ENCODE measurements around the gene DHRS9. TPM values are rescaled to one million over a fixed set of nuclear protein-coding genes. Genes with fewer than 3 reads are reported as not detected.

DHRS9 gene
- total RNA-seq, 2 experiments from 2014 or later = not detected

DNA sequence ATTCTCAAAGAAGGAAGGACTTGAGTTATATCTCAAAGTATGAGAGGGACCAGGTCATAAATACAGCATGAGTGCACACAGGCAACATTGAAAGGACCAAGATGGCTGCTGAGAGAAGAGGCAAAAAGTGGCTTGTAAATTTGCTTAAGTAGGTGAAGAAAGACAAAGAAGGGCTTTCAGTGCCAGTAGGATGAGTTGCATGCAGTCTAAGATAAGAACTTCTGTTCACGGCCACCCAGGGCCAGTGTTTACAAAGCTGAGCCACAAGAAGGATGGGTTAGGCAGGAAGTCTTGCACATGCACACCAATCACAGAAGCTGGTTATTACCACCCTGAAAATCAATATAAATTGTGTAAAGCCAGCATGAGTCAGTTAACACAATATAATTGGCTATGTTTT is 35.1 kb upstream of the DHRS9 start:
- Mint-ChIP-seq H3K9me3 (peaks cover 6% of the 10 kb centered on the region), H3K27ac (no peak overlapping the region), H3K36me3 (ENCODE audit: low read depth) (no peaks in the 10 kb centered on the region), H3K4me1 (ENCODE audit: low read depth) (no peaks in the 10 kb centered on the region), H3K4me3 (no peak overlapping the region), H3K27me3 (no peaks in the 10 kb centered on the region)
- intact Hi-C loops (cut with DNase I, micrococcal nuclease) = no loop called here
- no peaks in the 10 kb centered on the region for H3K36me3 ChIP-seq (ENCODE audit: insufficient read depth, low read length)
- peak in 1 of 14 experiments; percentile 12 for DNase-seq
- no peak overlapping the region for H3K27ac ChIP-seq (ENCODE audit: low read depth in 1 of 2, low read length in 2 of 2)
- no peaks in the 10 kb centered on the region for H3K27me3 ChIP-seq (ENCODE audit: control insufficient read depth in 1 of 2, insufficient read depth in 2 of 2, low read length in 2 of 2)
- POLR2A ChIA-PET = no interaction called here
- CTCF ChIA-PET = no interaction called here
- H3K4me1 ChIP-seq (ENCODE audit: insufficient read depth, low read length) = peaks cover 9% of the 10 kb centered on the region
- no peaks in the 10 kb centered on the region for H3K9me3 ChIP-seq (ENCODE audit: control insufficient read depth in 1 of 2, insufficient read depth in 1 of 2, low read length in 2 of 2)
- ATAC-seq (ENCODE audit: poor library complexity) = no peak
- TF ChIP-seq, protein P1, sequence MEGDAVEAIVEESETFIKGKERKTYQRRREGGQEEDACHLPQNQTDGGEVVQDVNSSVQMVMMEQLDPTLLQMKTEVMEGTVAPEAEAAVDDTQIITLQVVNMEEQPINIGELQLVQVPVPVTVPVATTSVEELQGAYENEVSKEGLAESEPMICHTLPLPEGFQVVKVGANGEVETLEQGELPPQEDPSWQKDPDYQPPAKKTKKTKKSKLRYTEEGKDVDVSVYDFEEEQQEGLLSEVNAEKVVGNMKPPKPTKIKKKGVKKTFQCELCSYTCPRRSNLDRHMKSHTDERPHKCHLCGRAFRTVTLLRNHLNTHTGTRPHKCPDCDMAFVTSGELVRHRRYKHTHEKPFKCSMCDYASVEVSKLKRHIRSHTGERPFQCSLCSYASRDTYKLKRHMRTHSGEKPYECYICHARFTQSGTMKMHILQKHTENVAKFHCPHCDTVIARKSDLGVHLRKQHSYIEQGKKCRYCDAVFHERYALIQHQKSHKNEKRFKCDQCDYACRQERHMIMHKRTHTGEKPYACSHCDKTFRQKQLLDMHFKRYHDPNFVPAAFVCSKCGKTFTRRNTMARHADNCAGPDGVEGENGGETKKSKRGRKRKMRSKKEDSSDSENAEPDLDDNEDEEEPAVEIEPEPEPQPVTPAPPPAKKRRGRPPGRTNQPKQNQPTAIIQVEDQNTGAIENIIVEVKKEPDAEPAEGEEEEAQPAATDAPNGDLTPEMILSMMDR (IDR thresholded peaks at IDR 0.05) = no peak
- H3K4me3 ChIP-seq (ENCODE audit: low read length) = no peak overlapping the region

DNA sequence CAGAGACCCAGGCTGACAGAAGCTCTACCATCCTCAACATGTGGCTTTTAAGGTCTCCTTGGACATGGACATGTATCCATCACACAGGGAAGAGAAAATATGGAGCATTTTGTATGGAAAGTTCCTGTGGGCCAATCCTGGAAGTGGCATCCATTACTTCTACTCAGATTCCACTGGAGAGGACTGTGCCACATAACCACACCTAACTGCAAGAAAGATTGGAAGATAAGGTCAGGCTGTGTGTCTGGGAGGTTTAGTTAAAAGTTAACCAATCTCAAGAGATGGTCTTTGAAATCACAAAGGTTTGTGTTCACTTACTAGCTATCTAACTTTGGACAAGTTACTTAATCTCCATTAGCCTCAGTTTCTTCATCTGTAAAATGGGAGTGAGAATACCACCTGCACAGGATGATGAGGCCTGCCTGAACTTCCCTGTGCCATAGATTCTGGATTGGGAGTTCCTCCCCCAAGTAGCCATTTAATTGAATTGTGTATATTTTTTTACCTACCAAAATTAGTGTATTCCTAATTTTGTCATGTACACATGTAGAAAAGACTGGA is 34.3 kb upstream of the DHRS9 start:
- no peak for DNase-seq
- no peaks in the 10 kb centered on the region for H3K9me3 ChIP-seq (ENCODE audit: control insufficient read depth in 1 of 2, insufficient read depth in 1 of 2, low read length in 2 of 2)
- H3K4me1 ChIP-seq (ENCODE audit: insufficient read depth, low read length) = peaks cover 9% of the 10 kb centered on the region
- ChIA-PET CTCF (no interaction called here), POLR2A (no interaction called here)
- H3K27me3 ChIP-seq (ENCODE audit: control insufficient read depth in 1 of 2, insufficient read depth in 2 of 2, low read length in 2 of 2) = no peaks in the 10 kb centered on the region
- TF ChIP-seq, protein P1 (IDR thresholded peaks at IDR 0.05) = no peak
- Mint-ChIP-seq H3K27ac (no peak overlapping the region), H3K27me3 (no peaks in the 10 kb centered on the region), H3K9me3 (peaks cover 6% of the 10 kb centered on the region), H3K4me3 (no peak overlapping the region), H3K36me3 (ENCODE audit: low read depth) (no peaks in the 10 kb centered on the region), H3K4me1 (ENCODE audit: low read depth) (no peaks in the 10 kb centered on the region)
- intact Hi-C loops (cut with DNase I, micrococcal nuclease) = no loop called here
- H3K4me3 ChIP-seq (ENCODE audit: low read length) = no peak overlapping the region
- no peak for ATAC-seq (ENCODE audit: poor library complexity)
- no peak overlapping the region for H3K27ac ChIP-seq (ENCODE audit: low read depth in 1 of 2, low read length in 2 of 2)
- no peaks in the 10 kb centered on the region for H3K36me3 ChIP-seq (ENCODE audit: insufficient read depth, low read length)

DNA sequence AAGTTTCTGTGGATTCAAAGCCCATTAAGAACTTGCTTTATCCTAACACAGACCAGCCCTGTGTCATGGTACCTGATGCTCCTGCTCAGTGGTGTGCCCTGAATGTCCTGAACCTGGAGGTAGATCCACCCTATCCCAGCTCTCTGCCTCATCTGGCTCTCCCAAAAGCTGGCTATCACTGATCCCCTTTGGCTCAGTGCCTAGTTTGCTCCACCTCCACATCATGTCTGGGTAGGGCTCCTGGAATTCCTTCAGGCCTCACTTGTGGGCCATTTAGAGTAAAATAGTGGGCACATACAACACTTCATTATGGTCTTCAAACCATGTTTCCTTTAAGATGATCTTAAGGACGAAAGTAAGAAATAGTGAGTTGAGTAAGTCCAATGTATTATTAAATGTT is 33.5 kb upstream of the DHRS9 start:
- ChIA-PET CTCF (no interaction called here), POLR2A (no interaction called here)
- ATAC-seq (ENCODE audit: poor library complexity) (no peak), DNase-seq (no peak)
- no peaks in the 10 kb centered on the region for H3K36me3 Mint-ChIP-seq (ENCODE audit: low read depth)
- Histone ChIP-seq H3K9me3 (ENCODE audit: control insufficient read depth in 1 of 2, insufficient read depth in 1 of 2, low read length in 2 of 2) (no peaks in the 10 kb centered on the region), H3K27me3 (ENCODE audit: control insufficient read depth in 1 of 2, insufficient read depth in 2 of 2, low read length in 2 of 2) (no peaks in the 10 kb centered on the region), H3K36me3 (ENCODE audit: insufficient read depth, low read length) (no peaks in the 10 kb centered on the region), H3K27ac (ENCODE audit: low read depth in 1 of 2, low read length in 2 of 2) (no peak overlapping the region), H3K4me1 (ENCODE audit: insufficient read depth, low read length) (peaks cover 9% of the 10 kb centered on the region), H3K4me3 (ENCODE audit: low read length) (no peak overlapping the region)
- no peaks in the 10 kb centered on the region for H3K27me3 Mint-ChIP-seq
- H3K4me3 Mint-ChIP-seq = no peak overlapping the region
- no peaks in the 10 kb centered on the region for H3K4me1 Mint-ChIP-seq (ENCODE audit: low read depth)
- intact Hi-C loops (cut with DNase I, micrococcal nuclease) = no loop called here
- H3K27ac Mint-ChIP-seq = no peak overlapping the region
- peaks cover 6% of the 10 kb centered on the region for H3K9me3 Mint-ChIP-seq
- TF ChIP-seq, protein P1 (IDR thresholded peaks at IDR 0.05) = no peak

Measured in CD4-positive, alpha-beta T cell (primary cell).